ENCODE data around the gene CASR.

Gene CASR

DNA sequence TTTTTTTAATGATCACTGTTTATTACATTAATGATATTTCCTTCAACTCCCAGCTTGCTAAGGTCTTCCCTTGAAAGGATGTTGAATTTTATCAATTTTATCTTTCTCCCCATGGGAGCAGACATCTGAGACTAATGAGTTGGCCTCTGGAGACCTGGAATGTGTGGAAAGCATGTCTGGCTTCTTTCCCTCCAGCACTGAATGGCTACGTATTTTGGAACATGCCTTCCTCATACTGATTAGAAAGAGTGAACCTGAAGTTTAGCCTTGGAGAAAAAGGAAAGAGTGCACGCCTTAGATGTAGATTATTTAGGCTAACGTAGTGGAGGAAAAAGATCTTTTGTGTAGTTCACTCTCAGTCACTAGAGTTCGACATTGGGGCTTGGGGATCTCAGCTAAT is 25.1 kb downstream of the CASR start:
- Histone ChIP-seq H3K79me2 (peaks cover 60% of the 10 kb centered on the region), H3K36me3 (ENCODE audit: control insufficient read depth, insufficient read depth, low read length) (peaks cover 5% of the 10 kb centered on the region), H3K4me2 (ENCODE audit: low read length) (peak overlapping the region; percentile 23), H3K9ac (no peak overlapping the region), H3K27me3 (ENCODE audit: control insufficient read depth, insufficient read depth, low read length) (no peaks in the 10 kb centered on the region), H3K4me3 (ENCODE audit: low read depth, low read length) (no peak overlapping the region), H2AFZ (no peak overlapping the region), H3K27ac (peak overlapping the region; percentile 78), H3K9me3 (ENCODE audit: control insufficient read depth, low read length) (no peaks in the 10 kb centered on the region), H3K4me1 (peaks cover 46% of the 10 kb centered on the region)
- TF ChIP-seq, protein P1, sequence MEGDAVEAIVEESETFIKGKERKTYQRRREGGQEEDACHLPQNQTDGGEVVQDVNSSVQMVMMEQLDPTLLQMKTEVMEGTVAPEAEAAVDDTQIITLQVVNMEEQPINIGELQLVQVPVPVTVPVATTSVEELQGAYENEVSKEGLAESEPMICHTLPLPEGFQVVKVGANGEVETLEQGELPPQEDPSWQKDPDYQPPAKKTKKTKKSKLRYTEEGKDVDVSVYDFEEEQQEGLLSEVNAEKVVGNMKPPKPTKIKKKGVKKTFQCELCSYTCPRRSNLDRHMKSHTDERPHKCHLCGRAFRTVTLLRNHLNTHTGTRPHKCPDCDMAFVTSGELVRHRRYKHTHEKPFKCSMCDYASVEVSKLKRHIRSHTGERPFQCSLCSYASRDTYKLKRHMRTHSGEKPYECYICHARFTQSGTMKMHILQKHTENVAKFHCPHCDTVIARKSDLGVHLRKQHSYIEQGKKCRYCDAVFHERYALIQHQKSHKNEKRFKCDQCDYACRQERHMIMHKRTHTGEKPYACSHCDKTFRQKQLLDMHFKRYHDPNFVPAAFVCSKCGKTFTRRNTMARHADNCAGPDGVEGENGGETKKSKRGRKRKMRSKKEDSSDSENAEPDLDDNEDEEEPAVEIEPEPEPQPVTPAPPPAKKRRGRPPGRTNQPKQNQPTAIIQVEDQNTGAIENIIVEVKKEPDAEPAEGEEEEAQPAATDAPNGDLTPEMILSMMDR (IDR thresholded peaks at IDR 0.05), result no peak

DNA sequence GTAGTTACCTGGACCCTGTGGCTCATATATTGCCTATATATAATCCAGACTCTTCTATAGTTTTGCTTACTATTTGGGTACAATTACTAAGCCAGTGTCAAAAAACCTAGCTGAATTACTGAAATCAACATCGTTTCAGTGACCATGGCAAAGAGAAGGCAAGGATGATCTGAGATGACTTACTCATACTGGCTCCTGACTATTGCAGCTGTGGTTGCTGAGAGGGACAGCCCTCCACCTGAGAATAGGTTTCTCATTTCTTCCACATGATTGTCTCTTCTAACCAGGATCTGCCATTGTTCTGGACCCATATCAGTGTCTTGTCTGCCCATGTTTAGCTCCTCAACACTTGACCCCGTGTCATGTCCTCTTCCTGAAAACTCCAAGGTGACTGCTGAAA is 30.2 kb downstream of the CASR start:
- Histone ChIP-seq H3K4me2 (ENCODE audit: low read length) (peak overlapping the region; percentile 34), H3K9ac (no peak overlapping the region), H3K79me2 (peaks cover 60% of the 10 kb centered on the region), H3K4me1 (peaks cover 81% of the 10 kb centered on the region), H3K9me3 (ENCODE audit: control insufficient read depth, low read length) (no peaks in the 10 kb centered on the region), H3K27ac (peak overlapping the region; percentile 98), H2AFZ (no peak overlapping the region), H3K36me3 (ENCODE audit: control insufficient read depth, insufficient read depth, low read length) (peaks cover 5% of the 10 kb centered on the region), H3K4me3 (ENCODE audit: low read depth, low read length) (no peak overlapping the region), H3K27me3 (ENCODE audit: control insufficient read depth, insufficient read depth, low read length) (no peaks in the 10 kb centered on the region)
- TF ChIP-seq, protein P1 (IDR thresholded peaks at IDR 0.05), result no peak

DNA sequence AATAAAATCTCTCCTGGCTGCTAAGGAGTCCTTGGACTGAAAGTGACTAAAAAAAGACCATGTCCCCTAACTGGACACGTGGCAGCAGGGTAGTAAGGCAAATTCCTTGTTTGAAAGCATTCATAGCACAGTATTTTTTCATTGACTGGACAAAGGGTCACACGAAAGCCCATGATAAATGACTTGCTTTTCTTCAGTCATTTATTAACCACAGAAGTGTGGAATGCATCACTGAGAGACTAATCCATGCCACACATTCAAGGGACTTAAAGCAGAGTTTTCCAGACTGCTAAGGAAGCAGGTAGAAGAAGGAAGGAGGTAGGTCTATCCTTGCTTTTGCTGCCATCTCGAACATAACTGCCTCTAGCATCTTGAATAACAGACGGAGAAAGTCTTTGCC is 31.2 kb downstream of the CASR start:
- Histone ChIP-seq H3K4me1 (peaks cover 84% of the 10 kb centered on the region), H3K4me3 (ENCODE audit: low read depth, low read length) (no peak overlapping the region), H3K27me3 (ENCODE audit: control insufficient read depth, insufficient read depth, low read length) (no peaks in the 10 kb centered on the region), H3K27ac (peak overlapping the region; percentile 98), H2AFZ (no peak overlapping the region), H3K79me2 (peaks cover 49% of the 10 kb centered on the region), H3K9ac (no peak overlapping the region), H3K9me3 (ENCODE audit: control insufficient read depth, low read length) (no peaks in the 10 kb centered on the region), H3K36me3 (ENCODE audit: control insufficient read depth, insufficient read depth, low read length) (peaks cover 5% of the 10 kb centered on the region), H3K4me2 (ENCODE audit: low read length) (no peak overlapping the region)
- TF ChIP-seq, protein P1 (IDR thresholded peaks at IDR 0.05), result no peak

DNA sequence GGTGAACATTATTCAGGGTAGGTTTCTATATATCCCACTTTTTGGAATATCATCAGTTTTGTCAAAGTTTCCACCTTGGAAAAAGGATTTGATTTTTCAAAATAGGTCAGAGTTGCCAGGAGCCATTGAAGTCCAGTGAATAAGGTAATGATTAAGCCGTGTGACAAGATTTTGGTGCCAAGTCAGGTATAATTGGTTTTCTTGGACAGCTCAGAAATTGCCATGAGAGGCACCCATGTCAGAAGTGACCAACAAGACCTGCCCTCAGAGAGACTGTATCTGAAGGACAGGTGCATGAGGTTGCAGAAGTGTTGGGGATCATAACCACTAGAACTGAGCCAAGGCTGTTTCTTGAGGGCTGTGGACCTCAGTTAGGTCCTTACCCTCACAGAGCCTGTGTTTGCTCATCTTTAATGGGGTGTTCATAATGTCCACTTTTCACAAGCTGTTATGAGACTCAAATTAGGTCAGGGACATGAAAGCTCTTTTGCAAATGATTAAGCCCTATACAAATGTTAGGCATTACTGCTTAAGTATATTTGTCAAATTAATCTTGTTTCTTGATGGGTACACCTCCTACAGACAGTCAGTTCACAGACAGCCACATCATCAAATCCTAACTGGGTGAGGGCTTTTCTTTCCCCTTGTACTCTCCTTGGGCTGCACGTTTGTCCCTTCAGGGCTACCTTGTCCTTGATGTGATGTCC is 32.3 kb downstream of the CASR start:
- Histone ChIP-seq H3K27me3 (ENCODE audit: control insufficient read depth, insufficient read depth, low read length) (no peaks in the 10 kb centered on the region), H3K36me3 (ENCODE audit: control insufficient read depth, insufficient read depth, low read length) (peaks cover 3% of the 10 kb centered on the region), H3K4me3 (ENCODE audit: low read depth, low read length) (no peak overlapping the region), H3K9ac (no peak overlapping the region), H3K4me1 (peaks cover 84% of the 10 kb centered on the region), H3K4me2 (ENCODE audit: low read length) (peak overlapping the region; percentile 1), H2AFZ (no peak overlapping the region), H3K79me2 (peaks cover 41% of the 10 kb centered on the region), H3K27ac (peak overlapping the region; percentile 98), H3K9me3 (ENCODE audit: control insufficient read depth, low read length) (no peaks in the 10 kb centered on the region)
- TF ChIP-seq, protein P1 (IDR thresholded peaks at IDR 0.05), result no peak

DNA sequence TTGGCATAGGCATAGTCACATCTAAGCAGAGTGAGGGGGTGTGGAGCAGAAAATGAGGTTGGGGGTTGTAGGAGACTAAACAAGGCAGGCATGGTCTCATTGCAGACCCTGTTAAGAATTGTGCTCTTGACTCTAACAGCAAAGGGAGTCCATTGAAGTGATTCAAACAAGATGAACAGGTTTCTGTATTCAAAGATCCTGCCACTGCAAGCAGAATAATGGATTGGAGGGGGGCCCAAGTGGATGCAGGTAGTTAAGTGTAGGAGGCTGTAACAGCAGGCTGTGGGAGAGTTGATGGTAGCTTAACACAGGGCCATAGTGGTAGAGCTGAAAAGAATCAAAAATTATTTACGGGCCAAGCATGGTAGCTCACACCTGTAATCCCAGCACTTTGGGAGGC is 34.4 kb downstream of the CASR start:
- TF ChIP-seq, protein P1 (IDR thresholded peaks at IDR 0.05), result no peak
- Histone ChIP-seq H3K79me2 (peaks cover 49% of the 10 kb centered on the region), H3K9me3 (ENCODE audit: control insufficient read depth, low read length) (no peaks in the 10 kb centered on the region), H3K27ac (peak overlapping the region; percentile 98), H3K4me1 (peaks cover 95% of the 10 kb centered on the region), H3K9ac (no peak overlapping the region), H3K4me2 (ENCODE audit: low read length) (peak overlapping the region; percentile 29), H3K4me3 (ENCODE audit: low read depth, low read length) (peak overlapping the region; percentile 26), H3K27me3 (ENCODE audit: control insufficient read depth, insufficient read depth, low read length) (no peaks in the 10 kb centered on the region), H2AFZ (no peak overlapping the region), H3K36me3 (ENCODE audit: control insufficient read depth, insufficient read depth, low read length) (peaks cover 5% of the 10 kb centered on the region)
